Astrocyte of the spinal cord (primary cell): ENCODE results near the gene CRELD2.

Source experiments
- DNase-seq: peaks from one replicate; pipeline ENCODE4 v3.0.0; 2011; ENCODE audit warnings: low read depth, low spot score
- H3K4me3 ChIP-seq: 2 replicates; pipeline ENCODE4 v1.5.1; 2011; ENCODE audit warnings: low read depth, mild to moderate bottlenecking, low read length, moderate library complexity
- in situ Hi-C: cut with HindIII; loops from 2 replicates; pipeline ENCODE4 v1.10.0; 2017; ENCODE audit warnings: low sequenced_read_pairs
- TF ChIP-seq, protein P1 (sequence below): IDR thresholded peaks from 2 replicates; pipeline ENCODE4 v1.5.1; 2012; ENCODE audit warnings: low read depth, mild to moderate bottlenecking, low read length, inconsistent platforms

Gene CRELD2, protein sequence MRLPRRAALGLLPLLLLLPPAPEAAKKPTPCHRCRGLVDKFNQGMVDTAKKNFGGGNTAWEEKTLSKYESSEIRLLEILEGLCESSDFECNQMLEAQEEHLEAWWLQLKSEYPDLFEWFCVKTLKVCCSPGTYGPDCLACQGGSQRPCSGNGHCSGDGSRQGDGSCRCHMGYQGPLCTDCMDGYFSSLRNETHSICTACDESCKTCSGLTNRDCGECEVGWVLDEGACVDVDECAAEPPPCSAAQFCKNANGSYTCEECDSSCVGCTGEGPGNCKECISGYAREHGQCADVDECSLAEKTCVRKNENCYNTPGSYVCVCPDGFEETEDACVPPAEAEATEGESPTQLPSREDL

DNA sequence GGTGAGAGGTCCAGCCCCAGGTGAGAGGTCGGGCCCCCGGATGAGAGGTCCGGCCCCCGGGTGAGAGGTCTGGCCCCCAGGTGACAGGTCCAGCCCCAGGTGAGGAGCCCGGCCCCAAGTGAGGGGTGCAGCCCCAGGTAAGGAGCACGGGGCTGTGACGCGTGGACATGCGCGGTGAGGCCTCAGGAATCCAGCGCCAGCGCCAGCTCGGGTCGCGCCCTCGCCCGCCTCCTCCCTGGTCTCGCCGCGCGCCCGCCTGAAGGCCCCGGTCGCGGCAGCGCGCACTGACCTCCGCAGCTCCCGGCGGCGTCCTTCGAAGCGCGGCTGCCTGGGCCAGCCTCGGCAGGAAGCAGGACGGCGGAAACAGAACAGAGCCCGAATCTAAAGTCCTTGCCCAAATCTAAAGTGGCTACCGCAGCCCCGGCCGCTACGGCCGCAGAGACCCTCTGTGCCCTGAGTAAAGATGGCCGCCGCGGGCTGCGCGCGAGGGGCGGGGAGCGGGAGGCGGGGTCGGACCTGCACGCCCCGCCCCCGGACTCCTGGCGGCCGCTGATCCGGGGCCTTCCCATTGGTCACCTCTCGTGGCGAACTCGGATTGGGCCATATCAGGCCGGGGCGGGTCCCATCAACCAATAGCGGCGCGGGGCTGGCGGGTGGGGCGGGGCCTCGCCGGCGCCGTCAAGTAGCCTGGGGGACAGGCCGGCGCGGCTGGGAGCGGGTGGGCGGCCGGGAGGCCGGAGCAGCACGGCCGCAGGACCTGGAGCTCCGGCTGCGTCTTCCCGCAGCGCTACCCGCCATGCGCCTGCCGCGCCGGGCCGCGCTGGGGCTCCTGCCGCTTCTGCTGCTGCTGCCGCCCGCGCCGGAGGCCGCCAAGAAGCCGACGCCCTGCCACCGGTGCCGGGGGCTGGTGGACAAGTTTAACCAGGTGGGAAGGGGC is at the start of gene CRELD2, which contains the start of gene ALG12:
CRELD2 (plus strand) TSS at position 661 of the 937 bp plus-strand sequence; CDS start at position 797, 136 bp downstream.
ALG12 (minus strand) TSS at position 465 of the 937 bp plus-strand sequence. CDS start 4,673 bp downstream, outside the sequence.
- in situ Hi-C loops: no loop called here
- TF ChIP-seq, protein P1, sequence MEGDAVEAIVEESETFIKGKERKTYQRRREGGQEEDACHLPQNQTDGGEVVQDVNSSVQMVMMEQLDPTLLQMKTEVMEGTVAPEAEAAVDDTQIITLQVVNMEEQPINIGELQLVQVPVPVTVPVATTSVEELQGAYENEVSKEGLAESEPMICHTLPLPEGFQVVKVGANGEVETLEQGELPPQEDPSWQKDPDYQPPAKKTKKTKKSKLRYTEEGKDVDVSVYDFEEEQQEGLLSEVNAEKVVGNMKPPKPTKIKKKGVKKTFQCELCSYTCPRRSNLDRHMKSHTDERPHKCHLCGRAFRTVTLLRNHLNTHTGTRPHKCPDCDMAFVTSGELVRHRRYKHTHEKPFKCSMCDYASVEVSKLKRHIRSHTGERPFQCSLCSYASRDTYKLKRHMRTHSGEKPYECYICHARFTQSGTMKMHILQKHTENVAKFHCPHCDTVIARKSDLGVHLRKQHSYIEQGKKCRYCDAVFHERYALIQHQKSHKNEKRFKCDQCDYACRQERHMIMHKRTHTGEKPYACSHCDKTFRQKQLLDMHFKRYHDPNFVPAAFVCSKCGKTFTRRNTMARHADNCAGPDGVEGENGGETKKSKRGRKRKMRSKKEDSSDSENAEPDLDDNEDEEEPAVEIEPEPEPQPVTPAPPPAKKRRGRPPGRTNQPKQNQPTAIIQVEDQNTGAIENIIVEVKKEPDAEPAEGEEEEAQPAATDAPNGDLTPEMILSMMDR: no peak
- peak; percentile 98 for DNase-seq
- peak within 1 kb of the TSS; percentile 73 for H3K4me3 ChIP-seq

DNA sequence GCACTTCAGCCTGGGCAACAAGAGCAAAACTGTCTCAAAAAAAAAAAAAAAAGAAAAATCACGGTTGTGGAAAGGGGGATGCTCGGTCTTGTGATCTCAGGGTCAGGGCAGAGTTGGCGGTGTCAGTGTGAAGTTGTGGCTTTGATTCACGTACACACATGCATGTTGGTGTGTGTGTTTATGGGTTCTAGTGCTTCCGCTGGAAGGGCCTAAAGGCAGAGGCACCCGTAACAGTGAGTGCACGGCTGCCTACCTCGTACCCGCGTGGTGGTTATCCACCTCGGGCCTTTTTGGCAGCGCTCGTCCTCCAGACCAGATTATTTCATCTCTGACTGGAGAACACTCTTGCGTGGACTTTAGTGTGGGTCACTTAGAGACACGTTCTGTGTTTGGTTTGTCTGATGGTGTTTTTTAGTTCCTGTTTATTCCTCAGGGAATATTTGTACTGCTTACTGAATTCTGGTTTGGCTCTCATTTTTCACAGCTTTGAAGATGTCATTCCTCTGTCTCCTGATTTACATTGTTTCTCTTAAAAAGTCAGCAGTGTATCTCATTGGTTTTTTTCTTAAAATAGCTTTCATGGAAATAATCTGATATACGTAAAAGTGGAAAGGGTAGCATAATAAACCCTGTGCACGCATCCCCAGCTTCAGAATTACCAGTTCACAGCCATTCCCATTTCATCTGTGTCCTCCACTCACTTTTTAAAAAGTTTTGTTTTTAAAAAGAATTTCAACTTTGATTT is 49.2 kb upstream of the CRELD2 start:
- no peak for DNase-seq
- in situ Hi-C loops: no loop called here
- no peak overlapping the region for H3K4me3 ChIP-seq
- TF ChIP-seq, protein P1: no peak

DNA sequence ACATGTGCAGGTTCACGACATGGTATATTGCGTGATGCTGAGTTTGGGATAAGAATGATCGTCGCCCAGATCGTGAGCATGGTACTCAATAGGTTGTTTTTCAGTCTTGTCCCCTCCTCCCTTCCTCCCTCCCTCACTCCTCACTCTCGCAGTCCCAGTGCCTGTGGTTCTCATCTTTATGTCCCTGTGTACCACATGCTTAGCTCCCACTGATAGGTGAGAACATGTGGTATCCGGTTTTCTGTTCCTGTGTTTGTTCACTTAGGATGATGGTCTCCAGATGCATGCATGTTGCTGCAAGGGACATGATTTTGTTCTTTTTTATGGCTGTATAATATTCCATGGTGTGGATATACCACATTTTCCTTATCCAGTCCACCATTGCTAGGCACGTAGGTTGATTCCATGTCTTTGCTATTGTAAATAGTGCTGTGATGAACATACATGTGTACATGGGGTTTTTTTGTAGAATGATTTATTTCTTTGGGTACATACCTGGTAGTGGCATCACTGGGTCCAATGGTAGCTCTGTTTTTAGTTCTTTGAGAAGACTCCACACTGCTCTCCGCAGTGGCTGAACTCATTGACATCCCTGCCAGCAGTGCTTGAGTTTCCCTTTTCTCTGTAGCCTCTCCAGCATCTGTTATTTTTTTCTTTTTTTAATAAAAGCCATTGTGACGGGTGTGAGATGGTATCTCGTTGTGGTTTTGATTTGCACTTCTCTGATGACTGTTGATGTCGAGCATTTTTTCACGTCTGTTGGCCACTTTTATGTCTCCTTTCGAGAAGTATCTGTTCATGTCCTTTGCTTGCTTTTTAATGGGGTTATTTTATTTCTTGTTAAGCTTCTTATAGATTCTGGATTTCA is 48.4 kb upstream of the CRELD2 start:
- DNase-seq: no peak
- no peak overlapping the region for H3K4me3 ChIP-seq
- in situ Hi-C loops: no loop called here
- TF ChIP-seq, protein P1: no peak

DNA sequence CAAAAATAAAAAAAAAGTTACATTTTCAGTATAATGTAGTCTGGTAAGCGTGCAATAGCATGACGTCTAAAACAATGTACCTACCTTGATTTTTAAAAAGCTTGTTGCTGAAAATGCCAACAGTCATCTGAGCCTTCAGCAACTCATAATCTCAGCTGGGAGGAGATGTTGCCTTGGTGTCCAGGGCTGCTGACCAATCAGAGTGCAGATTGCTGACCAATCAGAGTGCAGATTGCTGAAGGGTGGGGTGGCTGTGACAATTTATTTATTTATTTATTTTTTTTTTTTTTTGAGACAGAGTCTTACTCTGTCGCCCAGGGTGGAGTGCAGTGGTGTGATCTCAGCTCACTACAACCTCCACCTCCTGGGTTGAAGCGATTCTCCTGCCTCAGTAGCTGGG is 47.0 kb upstream of the CRELD2 start:
- no peak overlapping the region for H3K4me3 ChIP-seq
- in situ Hi-C loops: no loop called here
- no peak for DNase-seq
- TF ChIP-seq, protein P1: no peak

DNA sequence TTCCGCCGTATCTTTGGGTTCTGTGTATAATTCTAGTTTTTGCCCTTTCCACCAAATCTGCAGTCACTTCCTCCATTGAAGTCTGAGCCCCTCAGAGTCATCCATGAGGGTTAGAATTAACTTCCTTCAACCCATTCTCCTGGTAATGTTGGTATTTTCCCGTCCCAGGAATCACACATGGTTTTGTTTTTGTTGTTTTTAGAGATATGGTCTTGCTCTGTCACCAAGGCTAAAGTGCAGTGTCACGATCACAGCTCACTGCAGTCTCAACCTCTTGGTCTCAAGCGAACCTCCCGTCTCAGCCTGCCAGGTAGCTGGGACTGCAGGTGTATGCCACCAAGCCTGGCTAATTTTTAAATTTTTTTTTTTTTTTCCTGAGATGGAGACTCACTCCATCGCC is 46.1 kb upstream of the CRELD2 start:
- H3K4me3 ChIP-seq: no peak overlapping the region
- TF ChIP-seq, protein P1: no peak
- in situ Hi-C loops: no loop called here

More for the DNA sequence above, 46.1 kb upstream of the CRELD2 start:
- no peak for DNase-seq
